HepG2 (cell line): ENCODE data around the gene PPP3R1. TPM values are rescaled to one million over a fixed set of nuclear protein-coding genes. Genes with fewer than 3 reads are reported as not detected.

ENCODE experiments used
- AGO1 ChIP-seq: fragments of 200-400 bp; formaldehyde crosslinking; IDR thresholded peaks from 2 replicates; pipeline ENCODE4 v1.6.1; 2017; ENCODE audit warnings: mild to moderate bottlenecking, low read depth, low read length, moderate library complexity; ENCODE audit not compliant: poor library complexity, severe bottlenecking
- BRD4 ChIP-seq: sonication (generic); formaldehyde crosslinking; IDR thresholded peaks from 2 replicates; pipeline ENCODE4 v1.4.0; 2020; ENCODE audit warnings: missing genetic modification reagents
- ESRRA ChIP-seq: sonication (generic); formaldehyde crosslinking; IDR thresholded peaks from 2 replicates; pipeline ENCODE4 v1.5.1; 2020; ENCODE audit warnings: mild to moderate bottlenecking, low read depth, missing genetic modification reagents
- GTF2F1 ChIP-seq: fragments of 150-350 bp; IDR thresholded peaks from 2 replicates; pipeline ENCODE4 v1.6.1; 2014; ENCODE audit warnings: low read length
- HIVEP1 ChIP-seq: sonication (generic); formaldehyde crosslinking; IDR thresholded peaks from 2 replicates; pipeline ENCODE4 v1.4.0; 2020; ENCODE audit warnings: mild to moderate bottlenecking, missing genetic modification reagents
- MEIS2 ChIP-seq: sonication (generic); formaldehyde crosslinking; IDR thresholded peaks from 2 replicates; pipeline ENCODE4 v1.9.0; 2021; ENCODE audit warnings: mild to moderate bottlenecking, missing genetic modification reagents
- PHF21A ChIP-seq: sonication (generic); formaldehyde crosslinking; IDR thresholded peaks from 2 replicates; pipeline ENCODE4 v1.5.0; 2020; ENCODE audit warnings: mild to moderate bottlenecking, missing genetic modification reagents
- POGZ ChIP-seq: sonication (generic); formaldehyde crosslinking; IDR thresholded peaks from 2 replicates; pipeline ENCODE4 v1.4.0; 2020; ENCODE audit warnings: mild to moderate bottlenecking, missing genetic modification reagents
- POLR2AphosphoS2 ChIP-seq: IDR thresholded peaks from 2 replicates; pipeline ENCODE4 v1.6.1; 2011; ENCODE audit warnings: low read depth, low read length, improper control_type of control experiment
- RNF2 ChIP-seq: fragments of 450-650 bp; conservative IDR thresholded peaks from 2 replicates; pipeline ENCODE4 v1.6.1; 2016; ENCODE audit warnings: low read depth
- SYNCRIP ChIP-seq: fragments of 200-400 bp; formaldehyde crosslinking; IDR thresholded peaks from 2 replicates; pipeline ENCODE4 v1.6.1; 2018; ENCODE audit warnings: mild to moderate bottlenecking, low read depth, low read length; ENCODE audit not compliant: insufficient read depth
- ZMYM3 ChIP-seq: sonication (generic); formaldehyde crosslinking; IDR thresholded peaks from 2 replicates; pipeline ENCODE4 v1.5.1; 2020; ENCODE audit warnings: mild to moderate bottlenecking, missing genetic modification reagents
- ZNF614 ChIP-seq: IDR thresholded peaks from 2 replicates; pipeline ENCODE4 v1.6.1; 2018; ENCODE audit warnings: missing biosample characterization, missing genetic modification reagents, inconsistent platforms, borderline replicate concordance
- ZNF652 ChIP-seq: IDR thresholded peaks from 2 replicates; pipeline ENCODE4 v1.6.1; 2016; ENCODE audit warnings: low read depth, borderline replicate concordance
- ZNF674 ChIP-seq: sonication (generic); formaldehyde crosslinking; IDR thresholded peaks from 2 replicates; pipeline ENCODE4 v1.5.0; 2020; ENCODE audit warnings: low read depth, mild to moderate bottlenecking, missing genetic modification reagents
- ZNF75D ChIP-seq: sonication (generic); formaldehyde crosslinking; IDR thresholded peaks from 2 replicates; pipeline ENCODE4 v1.8.1; 2023; ENCODE audit warnings: missing genetic modification reagents, mild to moderate bottlenecking, borderline replicate concordance
- polyA plus RNA-seq, 8 experiments: library from polyadenylated mRNA; depleted of rRNA in 3 of 8; stranded (reverse) in 7 of 8; unstranded in 1 of 8; fragments of >200 nt; fragmentation: Illumina TruSeq in 4 of 8; extraction: Trizol in 4 of 8; gene quantifications; 2 replicates each; pipeline versions ENCODE4 v1.2.1 to v1.2.3, GENCODE V29; 2011 to 2016; ENCODE audit warnings: low read depth in 4 of 8, missing spikeins in 1 of 8, mixed read lengths in 1 of 8; ENCODE audit not compliant: insufficient read depth in 1 of 8
- total RNA-seq, 5 experiments: library from RNA; depleted of rRNA; stranded (reverse); fragments of >200 nt; fragmentation: Illumina TruSeq; extraction: Trizol; gene quantifications; 2 replicates each; pipeline ENCODE4 v1.2.3, GENCODE V29; 2016; ENCODE audit warnings: low read depth in 1 of 5
- TF ChIP-seq, protein P1 (sequence below): sonication (generic); formaldehyde crosslinking; IDR thresholded peaks from 2 replicates; pipeline ENCODE4 v1.4.0; 2020; ENCODE audit warnings: missing genetic modification reagents
- TF ChIP-seq, protein P2 (sequence below): IDR thresholded peaks from 2 replicates; pipeline ENCODE4 v1.6.1; 2016; ENCODE audit warnings: missing compliant biosample characterization, missing genetic modification reagents, borderline replicate concordance
- TF ChIP-seq, protein P3 (sequence below): sonication (generic); formaldehyde crosslinking; IDR thresholded peaks from 2 replicates; pipeline ENCODE4 v1.9.0; 2021; ENCODE audit warnings: missing genetic modification reagents, borderline replicate concordance
- TF ChIP-seq, protein P4 (sequence below): sonication (generic); formaldehyde crosslinking; IDR thresholded peaks from 2 replicates; pipeline ENCODE4 v1.5.0; 2020; ENCODE audit warnings: missing genetic modification reagents, mild to moderate bottlenecking, borderline replicate concordance

PPP3R1 gene
- total and polyA plus RNA-seq, 2 of the 13 experiments (the other 11 are each of a cell fraction or from before 2014, with no cell fraction given) = 11.6 to 25.7 TPM

DNA sequence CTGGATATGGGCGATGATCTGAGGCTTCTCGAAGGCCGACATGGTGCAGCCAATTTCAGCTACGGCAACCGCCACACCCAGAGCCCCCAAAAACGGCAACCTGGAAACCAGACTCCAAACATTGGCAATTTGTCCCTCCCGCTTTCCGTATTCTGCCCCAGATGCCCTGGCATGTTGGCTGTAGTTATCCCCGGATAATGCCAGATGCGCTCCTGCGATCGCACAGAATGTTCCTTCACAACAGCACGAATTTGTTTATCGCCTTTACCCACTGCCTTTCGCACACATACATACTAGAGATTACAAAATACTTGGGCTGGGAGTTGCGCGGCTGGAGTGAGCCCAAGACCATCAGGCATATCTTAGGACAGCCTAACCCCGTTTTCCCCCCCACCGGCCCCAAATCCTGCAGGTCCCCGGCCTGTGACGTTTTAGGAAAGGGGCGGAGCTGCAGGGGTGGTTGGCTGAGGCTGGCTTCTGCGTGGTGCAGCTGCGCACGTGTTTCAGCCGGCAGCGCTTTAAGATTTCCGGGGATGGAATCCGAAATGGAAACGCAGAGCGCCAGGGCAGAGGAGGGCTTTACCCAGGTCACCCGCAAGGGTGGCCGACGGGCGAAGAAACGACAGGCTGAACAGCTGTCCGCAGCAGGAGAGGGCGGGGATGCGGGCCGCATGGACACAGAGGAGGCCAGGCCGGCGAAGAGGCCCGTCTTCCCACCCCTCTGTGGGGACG is 94.8 kb downstream of the PPP3R1 start, which contains the start of gene PNO1 (continued):
- TF ChIP-seq HIVEP1 (CRISPR knock-in tag) (0 out of 2 replicates have a peak, but pooled peaks have one; percentile 37), MEIS2 (CRISPR knock-in tag) (0 out of 2 replicates have a peak, but pooled peaks have one; percentile 43), POLR2AphosphoS2 (peak; percentile 40; the same call in 1 of the 2 replicates), ESRRA (CRISPR knock-in tag) (peak; percentile 30; the same call in 1 of the 2 replicates), ZMYM3 (CRISPR knock-in tag) (no peak), ZNF652 (no peak), BRD4 (CRISPR knock-in tag) (peak; percentile 74), PHF21A (CRISPR knock-in tag) (peak; percentile 91; the same call in 1 of the 2 replicates), ZNF674 (no peak), ZNF75D (CRISPR knock-in tag) (no peak), SYNCRIP (no peak), ZNF614 (no peak; the same call in 1 of the 2 replicates), GTF2F1 (peak; percentile 58; the same call in 1 of the 2 replicates), POGZ (peak; percentile 87; the same call in 1 of the 2 replicates), AGO1 (peak; percentile 75), RNF2 (peak; percentile 59; the same call in 1 of the 2 replicates)
- TF ChIP-seq, protein P1, sequence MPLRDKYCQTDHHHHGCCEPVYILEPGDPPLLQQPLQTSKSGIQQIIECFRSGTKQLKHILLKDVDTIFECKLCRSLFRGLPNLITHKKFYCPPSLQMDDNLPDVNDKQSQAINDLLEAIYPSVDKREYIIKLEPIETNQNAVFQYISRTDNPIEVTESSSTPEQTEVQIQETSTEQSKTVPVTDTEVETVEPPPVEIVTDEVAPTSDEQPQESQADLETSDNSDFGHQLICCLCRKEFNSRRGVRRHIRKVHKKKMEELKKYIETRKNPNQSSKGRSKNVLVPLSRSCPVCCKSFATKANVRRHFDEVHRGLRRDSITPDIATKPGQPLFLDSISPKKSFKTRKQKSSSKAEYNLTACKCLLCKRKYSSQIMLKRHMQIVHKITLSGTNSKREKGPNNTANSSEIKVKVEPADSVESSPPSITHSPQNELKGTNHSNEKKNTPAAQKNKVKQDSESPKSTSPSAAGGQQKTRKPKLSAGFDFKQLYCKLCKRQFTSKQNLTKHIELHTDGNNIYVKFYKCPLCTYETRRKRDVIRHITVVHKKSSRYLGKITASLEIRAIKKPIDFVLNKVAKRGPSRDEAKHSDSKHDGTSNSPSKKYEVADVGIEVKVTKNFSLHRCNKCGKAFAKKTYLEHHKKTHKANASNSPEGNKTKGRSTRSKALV (CRISPR knock-in tag) = peak; percentile 63; the same call in 1 of the 2 replicates
- TF ChIP-seq, protein P2, sequence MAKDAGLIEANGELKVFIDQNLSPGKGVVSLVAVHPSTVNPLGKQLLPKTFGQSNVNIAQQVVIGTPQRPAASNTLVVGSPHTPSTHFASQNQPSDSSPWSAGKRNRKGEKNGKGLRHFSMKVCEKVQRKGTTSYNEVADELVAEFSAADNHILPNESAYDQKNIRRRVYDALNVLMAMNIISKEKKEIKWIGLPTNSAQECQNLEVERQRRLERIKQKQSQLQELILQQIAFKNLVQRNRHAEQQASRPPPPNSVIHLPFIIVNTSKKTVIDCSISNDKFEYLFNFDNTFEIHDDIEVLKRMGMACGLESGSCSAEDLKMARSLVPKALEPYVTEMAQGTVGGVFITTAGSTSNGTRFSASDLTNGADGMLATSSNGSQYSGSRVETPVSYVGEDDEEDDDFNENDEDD (CRISPR knock-in tag) = peak; percentile 82; the same call in 1 of the 2 replicates
- TF ChIP-seq, protein P3, sequence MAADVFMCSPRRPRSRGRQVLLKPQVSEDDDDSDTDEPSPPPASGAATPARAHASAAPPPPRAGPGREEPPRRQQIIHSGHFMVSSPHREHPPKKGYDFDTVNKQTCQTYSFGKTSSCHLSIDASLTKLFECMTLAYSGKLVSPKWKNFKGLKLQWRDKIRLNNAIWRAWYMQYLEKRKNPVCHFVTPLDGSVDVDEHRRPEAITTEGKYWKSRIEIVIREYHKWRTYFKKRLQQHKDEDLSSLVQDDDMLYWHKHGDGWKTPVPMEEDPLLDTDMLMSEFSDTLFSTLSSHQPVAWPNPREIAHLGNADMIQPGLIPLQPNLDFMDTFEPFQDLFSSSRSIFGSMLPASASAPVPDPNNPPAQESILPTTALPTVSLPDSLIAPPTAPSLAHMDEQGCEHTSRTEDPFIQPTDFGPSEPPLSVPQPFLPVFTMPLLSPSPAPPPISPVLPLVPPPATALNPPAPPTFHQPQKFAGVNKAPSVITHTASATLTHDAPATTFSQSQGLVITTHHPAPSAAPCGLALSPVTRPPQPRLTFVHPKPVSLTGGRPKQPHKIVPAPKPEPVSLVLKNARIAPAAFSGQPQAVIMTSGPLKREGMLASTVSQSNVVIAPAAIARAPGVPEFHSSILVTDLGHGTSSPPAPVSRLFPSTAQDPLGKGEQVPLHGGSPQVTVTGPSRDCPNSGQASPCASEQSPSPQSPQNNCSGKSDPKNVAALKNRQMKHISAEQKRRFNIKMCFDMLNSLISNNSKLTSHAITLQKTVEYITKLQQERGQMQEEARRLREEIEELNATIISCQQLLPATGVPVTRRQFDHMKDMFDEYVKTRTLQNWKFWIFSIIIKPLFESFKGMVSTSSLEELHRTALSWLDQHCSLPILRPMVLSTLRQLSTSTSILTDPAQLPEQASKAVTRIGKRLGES (CRISPR knock-in tag) = 0 out of 2 replicates have a peak, but pooled peaks have one; percentile 55
- TF ChIP-seq, protein P4, sequence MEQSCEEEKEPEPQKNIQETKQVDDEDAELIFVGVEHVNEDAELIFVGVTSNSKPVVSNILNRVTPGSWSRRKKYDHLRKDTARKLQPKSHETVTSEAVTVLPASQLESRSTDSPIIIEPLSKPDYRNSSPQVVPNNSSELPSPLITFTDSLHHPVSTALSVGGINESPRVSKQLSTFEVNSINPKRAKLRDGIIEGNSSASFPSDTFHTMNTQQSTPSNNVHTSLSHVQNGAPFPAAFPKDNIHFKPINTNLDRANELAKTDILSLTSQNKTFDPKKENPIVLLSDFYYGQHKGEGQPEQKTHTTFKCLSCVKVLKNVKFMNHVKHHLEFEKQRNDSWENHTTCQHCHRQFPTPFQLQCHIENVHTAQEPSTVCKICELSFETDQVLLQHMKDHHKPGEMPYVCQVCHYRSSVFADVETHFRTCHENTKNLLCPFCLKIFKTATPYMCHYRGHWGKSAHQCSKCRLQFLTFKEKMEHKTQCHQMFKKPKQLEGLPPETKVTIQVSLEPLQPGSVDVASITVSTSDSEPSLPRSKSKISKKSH = peak; percentile 95
